Stimulated activated CD4-positive, alpha-beta T cell treated with anti-CD3 and anti-CD28 coated beads, Interleukin-12 subunit alpha, Interleukin-12 subunit beta, amount 100 ng/mL, for 48 hours (primary cell): ENCODE data around the gene EPHB3.

Experiments used
- DNase-seq, 3 donors: peaks; one replicate each; pipeline ENCODE4 v3.0.0-alpha.2; 2020; ENCODE audit warnings: low read depth in 2 of 3, low spot score in 1 of 3

The EPHB3 gene

DNA sequence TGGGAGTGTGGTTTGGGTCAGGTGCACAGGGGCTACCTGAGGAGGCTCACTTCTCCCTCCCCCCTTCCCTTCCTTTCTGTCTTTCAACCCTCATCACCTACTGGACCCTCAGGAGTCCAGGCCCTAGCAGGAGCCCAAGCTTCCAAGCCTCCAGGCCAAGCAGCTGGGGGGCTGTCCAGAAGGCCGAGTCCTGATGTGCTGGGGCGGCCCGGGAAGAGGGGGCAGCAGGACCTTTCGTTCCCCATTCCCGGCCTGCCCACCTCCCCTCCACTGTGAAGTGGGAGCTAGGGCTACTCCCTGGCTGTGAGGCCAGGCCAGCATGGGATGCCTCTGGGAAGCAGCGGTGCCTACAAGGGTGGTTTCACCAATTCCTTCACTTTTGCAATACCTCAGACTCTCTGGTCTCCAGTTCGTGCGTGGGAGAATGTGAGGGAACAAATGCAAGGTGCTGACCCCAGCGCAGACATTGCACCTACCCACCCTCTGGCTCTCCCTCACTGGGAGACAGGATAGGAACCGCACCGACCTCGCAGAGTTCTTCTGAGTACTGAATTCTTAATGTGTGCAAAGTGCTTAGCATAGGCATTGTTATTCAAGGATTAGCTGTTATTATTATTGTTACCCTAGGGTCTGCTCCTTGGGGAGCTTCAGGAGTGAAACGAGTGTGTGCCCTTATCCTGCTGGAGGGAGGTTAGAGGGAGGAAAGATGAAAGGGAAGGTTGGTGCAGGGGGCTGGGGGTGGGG, 2.5 kb downstream of the EPHB3 start:
- DNase-seq, result no peak

DNA sequence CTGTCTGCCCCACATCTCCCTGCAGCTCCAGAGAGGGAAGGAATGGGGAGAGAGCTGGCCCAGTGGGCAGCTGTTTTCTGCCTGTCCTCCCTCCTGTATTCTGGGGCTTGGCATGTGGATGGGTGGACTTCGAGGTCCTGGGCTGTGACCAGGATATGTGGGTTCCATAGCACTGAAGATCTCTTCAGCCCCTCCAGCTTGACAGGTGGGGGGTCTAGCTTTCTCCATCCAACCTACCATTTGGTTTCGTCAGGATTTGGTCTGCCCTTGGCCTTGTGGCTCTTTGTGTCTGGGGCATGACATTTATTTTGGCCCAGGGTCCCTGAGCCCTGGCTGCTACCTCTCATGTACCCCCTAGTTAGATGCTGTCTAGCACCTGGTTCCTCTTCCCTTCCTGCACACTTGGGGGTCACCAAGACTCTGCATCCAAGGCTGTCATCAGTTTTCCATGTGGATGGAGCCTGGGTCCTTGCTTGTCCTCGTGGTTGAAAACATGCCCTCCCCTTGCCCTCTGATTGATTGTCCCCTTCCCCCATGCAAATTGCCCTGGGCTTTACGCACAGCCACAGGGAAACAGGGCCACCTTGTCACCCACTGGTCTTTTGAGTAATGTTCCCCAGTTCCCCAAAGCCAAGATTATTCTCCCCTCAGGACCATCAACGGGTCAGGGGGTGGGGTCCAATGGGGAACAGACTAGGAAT, 3.2 kb downstream of the EPHB3 start:
- no peak for DNase-seq

DNA sequence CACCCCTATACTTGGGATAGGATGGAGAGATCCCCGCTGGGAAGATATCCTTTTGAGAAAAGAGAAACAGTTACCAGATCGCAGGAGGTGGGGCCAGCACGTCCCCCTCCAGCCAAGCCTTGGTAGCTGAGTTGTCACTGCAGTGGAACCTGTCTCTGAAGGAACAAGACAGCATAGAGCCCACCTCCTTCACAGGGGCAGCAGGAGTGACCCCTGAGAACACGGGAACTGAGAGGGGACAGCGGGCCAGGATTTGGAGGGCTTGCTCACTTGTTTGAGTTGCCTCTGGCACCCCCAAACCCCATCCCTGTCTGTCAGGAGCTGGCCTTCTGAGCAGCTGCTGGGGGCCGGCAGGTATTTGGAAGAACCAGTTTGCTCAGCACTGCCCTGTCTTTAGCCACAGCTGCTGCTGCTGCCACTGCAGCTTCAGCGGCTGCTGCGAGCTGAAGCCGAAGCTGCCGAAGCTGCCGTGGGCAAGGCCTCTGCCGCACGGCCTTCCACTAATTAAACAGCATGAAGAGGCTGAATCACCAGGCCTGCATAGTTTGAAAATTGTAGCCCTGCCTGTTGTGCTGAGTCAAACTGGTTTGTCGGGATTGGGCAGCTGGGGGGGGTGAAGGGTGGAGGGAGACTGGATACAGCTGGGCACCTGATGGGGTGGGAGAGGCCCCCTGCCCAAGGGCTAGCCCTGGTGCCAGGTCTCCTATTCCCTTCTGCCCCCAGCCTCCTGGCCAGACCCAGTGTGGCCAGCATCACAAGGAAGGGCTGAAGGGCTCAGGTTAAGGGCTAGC, 4.0 kb downstream of the EPHB3 start:
- no peak for DNase-seq

DNA sequence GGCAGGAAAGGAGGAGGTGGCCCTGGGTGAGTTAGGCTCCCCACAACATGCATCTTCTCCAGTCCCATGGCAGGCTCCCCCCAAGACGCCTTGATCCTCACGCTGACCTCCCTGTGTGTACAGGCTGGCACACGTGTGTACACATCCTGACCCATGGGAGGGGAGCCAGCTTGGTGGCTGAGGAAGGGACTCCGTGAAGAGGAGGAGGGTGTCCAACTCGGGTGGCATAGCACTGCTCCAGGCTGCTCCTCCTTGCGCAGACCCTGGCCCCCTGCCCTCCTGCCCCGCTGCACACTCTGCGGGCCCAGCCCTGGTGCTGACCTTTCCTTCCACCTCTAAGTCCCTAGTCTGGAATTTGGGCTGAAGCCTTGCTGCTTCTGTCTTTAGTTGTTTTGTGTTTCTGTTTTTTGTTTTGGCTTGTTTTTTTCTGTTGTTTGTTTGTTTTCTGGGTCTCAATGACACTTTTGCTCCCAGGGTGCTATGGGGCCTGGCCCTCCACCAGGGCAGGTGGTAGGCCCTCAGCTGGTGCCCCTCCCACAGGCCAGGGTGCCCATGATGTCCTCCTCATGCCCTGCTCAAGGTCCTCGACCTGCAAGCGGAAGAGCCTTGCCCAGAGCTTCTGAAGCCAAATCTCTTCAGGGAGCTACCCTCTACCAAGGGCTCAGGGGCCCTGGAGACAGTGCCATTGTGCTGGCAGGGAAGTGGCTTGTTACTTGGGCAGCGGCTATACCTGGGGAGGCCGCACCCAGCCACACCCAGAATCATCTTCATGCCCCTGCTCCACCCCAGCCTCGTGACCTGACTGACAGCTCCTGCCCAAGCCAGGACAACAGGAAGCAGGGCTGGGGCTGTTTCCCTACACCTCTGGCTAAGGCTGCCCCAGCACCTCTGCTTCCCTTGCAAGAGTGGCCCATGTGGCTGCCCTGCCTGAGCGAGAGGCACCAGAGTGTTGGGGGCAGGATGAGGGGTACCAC, 5.1 kb downstream of the EPHB3 start:
- no peak for DNase-seq

DNA sequence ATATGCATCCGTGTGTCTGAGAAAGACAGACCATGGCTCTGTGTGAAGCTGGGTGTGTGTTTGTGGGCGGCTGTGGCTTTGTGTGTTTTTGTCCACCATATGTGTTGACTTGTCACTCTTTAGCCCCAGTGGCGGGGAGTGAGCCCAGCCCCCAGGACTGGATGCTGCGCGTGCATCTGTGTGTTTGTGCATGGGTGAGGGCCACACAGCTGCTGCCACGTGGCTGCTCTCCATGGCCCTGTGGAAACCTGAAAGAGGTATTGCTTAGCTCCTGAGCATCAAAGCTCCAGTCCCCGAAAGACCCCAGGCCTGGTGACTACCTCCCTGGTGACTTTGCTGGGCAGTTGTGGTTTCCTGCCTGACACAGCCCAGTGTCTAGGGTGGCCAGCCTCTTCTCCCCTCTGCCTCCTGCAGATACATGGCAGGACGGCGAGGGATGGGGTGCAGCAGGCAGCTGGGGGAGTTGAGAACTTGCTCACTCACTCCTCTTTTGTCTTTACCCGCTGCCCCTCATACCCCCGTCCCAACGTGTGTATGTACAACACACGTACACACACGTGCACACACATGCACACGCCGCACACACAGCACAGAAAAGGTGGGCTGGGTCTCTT, 6.5 kb downstream of the EPHB3 start:
- DNase-seq, result no peak

DNA sequence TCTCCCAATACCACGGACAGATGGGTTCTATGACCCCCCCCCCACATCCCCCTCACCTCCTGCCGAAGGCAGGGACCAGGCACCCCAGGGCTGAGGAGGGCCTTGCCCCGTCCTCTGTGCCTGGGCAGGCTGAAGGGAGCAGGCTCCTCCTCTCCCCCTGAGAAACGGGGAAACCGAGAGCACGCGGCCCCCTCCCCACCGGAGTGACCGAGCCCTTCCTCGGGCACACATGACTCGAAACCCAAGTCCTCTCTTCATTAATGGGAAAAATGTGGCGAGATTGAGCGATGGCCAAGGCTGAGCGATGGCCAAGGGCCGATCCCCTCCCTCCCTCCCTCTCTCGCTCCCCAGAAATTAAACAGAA, 7.0 kb downstream of the EPHB3 start:
- no peak for DNase-seq

DNA sequence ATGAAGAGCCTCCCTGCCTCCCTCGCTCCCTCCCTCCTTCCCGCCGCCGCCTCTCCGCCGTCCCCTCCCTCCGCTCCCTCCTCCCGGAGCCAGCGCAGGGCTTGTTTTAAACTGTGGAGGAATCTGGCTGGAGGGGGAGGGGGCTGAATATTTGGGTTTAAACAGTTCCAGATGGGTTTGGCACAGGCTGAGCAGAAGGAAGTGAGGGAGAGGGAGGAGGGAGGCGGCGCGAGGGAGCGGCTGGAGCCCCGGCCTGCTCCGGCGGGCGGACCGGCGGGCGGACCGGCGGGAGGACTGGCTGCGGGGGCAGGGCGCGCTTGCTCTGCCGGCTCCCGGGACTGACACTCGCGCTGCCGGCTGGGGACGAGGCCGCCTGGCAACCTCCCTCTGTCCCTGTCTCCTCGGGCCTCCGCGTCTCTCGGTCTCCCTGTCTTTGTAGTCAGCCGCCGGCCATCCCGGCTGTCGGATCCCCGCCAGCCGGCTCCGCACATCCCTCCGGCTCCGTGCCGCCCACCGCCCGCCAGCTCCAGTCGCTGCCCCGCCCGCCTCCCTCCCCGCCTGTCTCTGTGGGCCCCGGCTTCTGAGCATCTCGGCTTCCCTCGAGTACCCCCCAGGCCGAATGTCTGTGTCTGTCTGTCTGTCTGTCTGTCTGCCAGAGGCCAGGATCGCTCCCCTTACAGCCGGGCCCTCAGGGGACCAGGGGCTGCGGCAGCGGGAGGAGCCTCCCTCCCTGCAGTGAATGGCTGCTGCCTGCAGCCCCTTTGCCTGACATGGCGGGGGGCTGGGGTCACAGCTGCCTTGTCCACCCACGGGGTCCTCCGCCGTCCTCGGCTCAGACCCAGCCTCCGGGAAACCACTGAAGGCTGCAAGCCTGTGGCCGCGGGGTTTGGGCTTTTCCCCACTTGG, 7.6 kb downstream of the EPHB3 start:
- DNase-seq, result no peak

DNA sequence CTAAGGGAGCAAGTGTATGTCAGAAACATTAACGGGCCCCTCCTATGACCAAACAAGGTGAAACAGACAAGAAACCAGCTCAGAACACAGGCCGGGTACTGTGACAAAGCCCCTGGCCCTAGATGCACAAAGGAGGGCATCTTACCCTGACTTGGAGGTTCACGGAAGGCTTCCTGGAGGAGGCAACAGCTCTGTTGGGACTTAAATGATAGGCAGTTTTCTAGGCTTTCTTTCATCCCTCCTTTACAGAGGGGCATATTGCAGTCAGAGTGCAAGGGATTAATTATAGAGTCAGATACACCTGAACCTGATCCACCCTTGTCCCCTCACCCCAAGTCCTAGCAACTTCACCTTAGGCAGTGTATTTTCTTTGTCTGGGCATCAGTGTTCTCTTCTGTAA, 8.4 kb downstream of the EPHB3 start:
- DNase-seq, result no peak

DNA sequence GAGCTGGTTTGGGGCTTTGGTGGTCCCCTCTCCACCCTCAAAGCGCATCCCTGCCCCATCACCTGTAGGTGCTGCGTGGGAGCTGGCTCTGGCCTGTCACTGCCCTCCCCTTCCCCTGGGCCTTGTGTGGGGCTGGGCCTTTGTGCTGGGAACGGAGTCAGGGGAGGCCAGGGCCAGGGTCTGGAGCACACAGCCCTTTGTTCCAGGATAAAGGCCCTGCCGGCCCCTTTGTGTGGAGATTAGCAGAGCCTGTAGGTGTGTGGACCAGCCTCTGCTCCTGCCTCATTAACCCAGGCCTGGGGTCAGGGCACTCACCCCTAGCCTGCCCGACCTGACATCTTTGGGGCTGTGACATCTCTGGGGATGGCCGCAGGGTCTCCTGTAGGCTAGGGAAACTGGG, 8.9 kb downstream of the EPHB3 start:
- DNase-seq, result no peak

DNA sequence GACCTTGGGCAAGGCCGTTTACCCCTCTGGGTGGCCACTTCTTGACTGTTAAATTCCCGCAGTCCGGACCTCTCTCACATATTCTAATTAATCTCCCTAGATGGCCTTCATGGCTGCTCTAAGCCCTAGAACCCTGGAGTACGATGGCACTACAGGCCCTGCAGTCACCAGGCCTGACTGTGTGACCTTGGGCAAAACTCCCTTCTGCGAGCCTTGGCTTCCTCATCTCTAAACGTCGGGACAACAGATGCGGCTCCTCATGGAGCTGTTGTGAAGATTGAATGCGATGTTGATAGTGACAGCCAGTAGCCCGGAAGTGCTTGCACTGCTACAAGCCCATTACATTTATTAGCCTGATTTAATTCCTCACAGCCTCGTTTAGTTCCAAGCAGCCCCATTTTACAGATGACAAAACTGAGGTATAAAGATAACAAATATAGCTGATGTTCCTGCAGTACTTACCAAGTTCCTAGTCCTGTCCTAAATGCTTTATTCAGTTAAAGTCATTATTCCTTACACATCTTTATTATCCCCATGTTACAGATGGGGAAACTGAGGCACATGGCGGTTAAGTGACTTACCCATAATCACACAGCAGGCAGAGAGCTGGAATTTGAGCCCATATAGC, 10.3 kb downstream of the EPHB3 start:
- no peak for DNase-seq

DNA sequence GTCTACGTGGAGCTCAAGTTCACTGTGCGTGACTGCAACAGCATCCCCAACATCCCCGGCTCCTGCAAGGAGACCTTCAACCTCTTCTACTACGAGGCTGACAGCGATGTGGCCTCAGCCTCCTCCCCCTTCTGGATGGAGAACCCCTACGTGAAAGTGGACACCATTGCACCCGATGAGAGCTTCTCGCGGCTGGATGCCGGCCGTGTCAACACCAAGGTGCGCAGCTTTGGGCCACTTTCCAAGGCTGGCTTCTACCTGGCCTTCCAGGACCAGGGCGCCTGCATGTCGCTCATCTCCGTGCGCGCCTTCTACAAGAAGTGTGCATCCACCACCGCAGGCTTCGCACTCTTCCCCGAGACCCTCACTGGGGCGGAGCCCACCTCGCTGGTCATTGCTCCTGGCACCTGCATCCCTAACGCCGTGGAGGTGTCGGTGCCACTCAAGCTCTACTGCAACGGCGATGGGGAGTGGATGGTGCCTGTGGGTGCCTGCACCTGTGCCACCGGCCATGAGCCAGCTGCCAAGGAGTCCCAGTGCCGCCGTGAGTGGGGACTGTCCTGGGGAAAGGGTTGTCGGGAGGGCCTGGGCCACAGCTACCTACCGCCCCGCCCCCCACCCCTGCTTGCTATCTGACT, 11.2 kb downstream of the EPHB3 start:
- no peak for DNase-seq

DNA sequence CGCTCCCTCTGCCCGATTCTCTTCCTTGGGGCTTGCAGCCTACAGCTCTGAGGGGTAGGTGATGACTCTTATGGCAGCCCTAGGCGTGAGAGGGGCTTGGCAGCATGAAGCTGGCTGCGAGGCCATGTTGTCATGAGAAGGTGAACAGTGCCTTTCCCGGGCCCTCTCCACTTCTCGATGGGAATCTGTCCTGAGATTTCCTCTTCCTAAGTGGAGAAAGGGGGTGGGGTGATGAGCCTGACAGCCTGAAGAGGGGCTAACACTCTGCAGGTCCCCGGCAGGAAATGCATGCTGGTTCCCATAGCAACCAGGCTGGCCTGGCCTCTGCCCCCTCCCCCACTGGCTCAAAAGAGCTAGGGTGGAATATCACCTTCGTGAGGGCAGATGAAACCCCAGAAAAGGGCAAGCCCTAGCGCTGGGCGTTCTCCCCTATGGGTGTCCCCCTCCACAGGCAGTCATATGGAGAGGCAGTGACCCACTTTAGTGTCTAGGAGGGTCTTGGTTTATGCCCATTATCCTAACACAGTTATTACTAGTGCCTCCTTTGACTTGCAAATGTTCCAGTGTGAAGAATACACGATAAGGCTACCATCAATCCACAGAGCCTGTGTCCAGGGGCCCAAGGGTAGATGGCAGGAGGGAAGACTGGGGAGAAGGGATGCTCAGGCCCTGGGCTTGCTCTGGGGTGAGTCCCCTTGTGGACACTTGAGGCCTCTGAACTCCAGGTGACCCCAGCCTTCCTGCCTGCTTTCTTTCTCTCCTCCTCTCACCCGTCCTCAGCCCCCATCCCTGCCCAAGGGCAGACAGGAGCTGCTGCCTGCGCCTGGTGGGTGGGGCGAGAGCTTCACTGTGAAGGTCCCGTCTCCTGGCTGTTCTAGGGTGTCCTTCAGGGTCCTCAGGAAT, 13.2 kb downstream of the EPHB3 start:
- DNase-seq, result no peak

DNA sequence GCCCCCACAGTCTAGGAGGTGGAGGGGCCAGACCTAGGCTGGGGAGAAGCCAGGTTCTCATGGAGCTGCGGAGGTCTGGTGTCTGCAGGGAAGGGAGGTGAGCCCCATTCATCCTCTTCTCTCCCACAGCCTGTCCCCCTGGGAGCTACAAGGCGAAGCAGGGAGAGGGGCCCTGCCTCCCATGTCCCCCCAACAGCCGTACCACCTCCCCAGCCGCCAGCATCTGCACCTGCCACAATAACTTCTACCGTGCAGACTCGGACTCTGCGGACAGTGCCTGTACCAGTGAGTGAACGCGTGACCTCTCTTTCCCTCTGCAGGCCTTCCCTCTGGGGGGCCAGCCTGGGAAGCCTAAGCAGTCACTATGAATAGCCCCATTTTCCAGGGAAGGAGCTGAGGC, 14.1 kb downstream of the EPHB3 start:
- DNase-seq, result no peak

DNA sequence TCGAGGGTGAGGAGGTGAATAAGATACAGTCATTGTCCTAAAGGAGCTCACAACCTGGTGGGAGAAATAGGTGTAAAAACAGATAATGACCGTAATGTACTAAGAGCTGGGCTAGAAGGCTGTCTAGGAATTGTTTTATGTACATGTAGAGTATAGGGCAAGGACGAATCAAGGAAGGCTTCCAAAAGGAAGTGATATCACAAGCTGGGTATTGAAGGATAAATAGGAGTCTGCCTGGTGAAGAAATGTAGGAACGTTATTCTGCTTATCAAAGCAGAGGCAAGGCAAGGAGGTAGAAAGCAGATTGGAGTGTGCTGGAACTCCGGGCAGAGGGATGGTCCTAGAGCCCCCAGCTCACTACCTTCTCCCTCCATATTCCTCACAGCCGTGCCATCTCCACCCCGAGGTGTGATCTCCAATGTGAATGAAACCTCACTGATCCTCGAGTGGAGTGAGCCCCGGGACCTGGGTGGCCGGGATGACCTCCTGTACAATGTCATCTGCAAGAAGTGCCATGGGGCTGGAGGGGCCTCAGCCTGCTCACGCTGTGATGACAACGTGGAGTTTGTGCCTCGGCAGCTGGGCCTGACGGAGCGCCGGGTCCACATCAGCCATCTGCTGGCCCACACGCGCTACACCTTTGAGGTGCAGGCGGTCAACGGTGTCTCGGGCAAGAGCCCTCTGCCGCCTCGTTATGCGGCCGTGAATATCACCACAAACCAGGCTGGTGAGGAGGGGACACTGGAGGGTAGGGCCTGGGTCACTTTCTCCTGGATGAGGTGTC, 15.1 kb downstream of the EPHB3 start:
- no peak for DNase-seq

DNA sequence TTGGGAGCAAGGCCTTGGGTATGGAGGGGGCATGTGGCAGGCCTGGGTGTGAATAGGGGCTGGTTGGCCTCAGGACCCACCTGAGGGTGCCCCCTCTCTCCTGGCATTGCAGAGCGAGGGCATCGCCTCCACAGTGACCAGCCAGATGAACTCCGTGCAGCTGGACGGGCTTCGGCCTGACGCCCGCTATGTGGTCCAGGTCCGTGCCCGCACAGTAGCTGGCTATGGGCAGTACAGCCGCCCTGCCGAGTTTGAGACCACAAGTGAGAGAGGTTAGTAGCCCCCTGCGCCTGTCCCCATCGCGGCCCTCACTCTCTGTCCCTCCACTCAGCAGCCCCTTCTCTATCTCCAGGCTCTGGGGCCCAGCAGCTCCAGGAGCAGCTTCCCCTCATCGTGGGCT, 16.0 kb downstream of the EPHB3 start:
- no peak for DNase-seq

DNA sequence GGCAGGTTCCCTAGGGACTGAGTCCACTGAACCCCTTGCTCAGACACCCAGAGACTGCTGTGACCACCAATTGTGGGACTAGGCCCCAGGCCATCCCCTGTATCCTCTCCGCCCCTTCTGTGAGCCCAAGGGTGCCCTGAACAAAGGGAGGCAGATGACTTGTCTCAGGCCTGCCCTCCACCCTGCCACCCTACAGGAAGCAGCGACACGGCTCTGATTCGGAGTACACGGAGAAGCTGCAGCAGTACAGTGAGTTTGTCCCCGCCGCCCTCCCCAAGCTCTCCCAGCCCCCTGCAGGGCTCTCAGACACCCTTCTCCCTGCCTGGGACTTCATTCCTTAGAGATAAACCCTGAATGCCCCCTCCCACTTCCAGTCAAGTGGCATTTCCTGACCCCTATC, 16.6 kb downstream of the EPHB3 start:
- DNase-seq, result no peak

DNA sequence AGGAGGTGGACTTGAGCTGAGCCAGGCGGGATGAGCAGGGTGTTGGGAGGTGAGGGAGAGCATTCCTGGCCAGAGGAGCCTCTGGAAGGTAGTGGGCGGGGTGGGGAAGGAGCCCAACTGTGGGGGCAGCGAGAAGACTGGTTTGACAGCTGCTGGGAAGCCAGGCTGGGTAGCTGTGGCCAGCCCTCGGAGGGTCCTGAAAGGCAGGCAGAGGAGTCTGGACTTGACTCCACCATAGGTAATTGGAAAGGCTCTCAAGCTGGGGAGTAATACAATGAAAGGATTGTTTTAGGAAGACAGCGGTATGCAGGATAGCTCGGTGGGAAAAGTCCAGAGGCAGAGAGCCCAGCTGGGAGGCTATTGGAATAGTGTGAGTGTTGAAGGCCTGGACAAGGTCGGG, 17.2 kb downstream of the EPHB3 start:
- DNase-seq, result no peak
